PC-3 (cell line): Measurements from ENCODE around the gene FBXW10. TPM values are rescaled to one million over a fixed set of nuclear protein-coding genes. Genes with fewer than 3 reads are reported as not detected.

Experiments used
- total RNA-seq: library from RNA; depleted of rRNA; stranded (reverse); fragments of >200 nt; gene quantifications from 2 replicates; pipeline ENCODE4 v1.2.3, GENCODE V29; 2014; rRNA removed

The FBXW10 gene
- total RNA-seq, 1 experiment from 2014 or later = 0.15 TPM

Other genes with a start within 250 kb of the FBXW10 start
- gene TBC1D28, start 99.7 kb upstream of the FBXW10 start, total RNA-seq = not detected in 2 replicates
- 3.5 and 4.4 TPM in 2 replicates for gene FOXO3B, start 61.7 kb upstream of the FBXW10 start, total RNA-seq
- 42.2 and 57.9 TPM in 2 replicates for gene TVP23B, start 37.1 kb downstream of the FBXW10 start, total RNA-seq
- 60.1 and 81.3 TPM in 2 replicates for gene PRPSAP2, start 114.1 kb downstream of the FBXW10 start, total RNA-seq
- not detected in 2 replicates for gene SLC5A10, start 208.1 kb downstream of the FBXW10 start, total RNA-seq